K562 (cell line): ENCODE data around the gene PLD3. TPM values are rescaled to one million over a fixed set of nuclear protein-coding genes. Genes with fewer than 3 reads are reported as not detected.

Source experiments
- ATF3 ChIP-seq, 2 experiments: fragments of 450-650 bp in 1 of 2; sonication (generic) in 1 of 2; formaldehyde crosslinking in 1 of 2; IDR thresholded peaks in 1 of 2; conservative IDR thresholded peaks in 1 of 2; 2 replicates each; pipeline versions ENCODE4 v1.6.1 to v1.8.1; 2016 to 2023; ENCODE audit warnings: mild to moderate bottlenecking in 2 of 2, moderate library complexity in 2 of 2, inconsistent platforms in 1 of 2, missing genetic modification reagents in 1 of 2
- BCLAF1 ChIP-seq, 2 experiments: fragments of 450-650 bp in 1 of 2; IDR thresholded peaks; 2 replicates each; pipeline ENCODE4 v1.6.1; 2011 to 2017; ENCODE audit warnings: low read depth in 2 of 2, antibody characterized with exemption in 1 of 2, borderline replicate concordance in 1 of 2, low read length in 1 of 2, mild to moderate bottlenecking in 1 of 2, mixed read lengths in 1 of 2; ENCODE audit not compliant: control insufficient read depth in 1 of 2
- FOXM1 ChIP-seq, 2 experiments: fragments of 450-650 bp in 1 of 2; sonication (generic) in 1 of 2; formaldehyde crosslinking in 1 of 2; IDR thresholded peaks; 2 replicates each; pipeline versions ENCODE4 v1.6.1 to v1.9.0; 2017 to 2022; ENCODE audit warnings: low read depth in 2 of 2, mild to moderate bottlenecking in 2 of 2, missing genetic modification reagents in 1 of 2, moderate library complexity in 1 of 2
- RBM25 ChIP-seq: fragments of 200-400 bp; formaldehyde crosslinking; IDR thresholded peaks from 2 replicates; pipeline ENCODE4 v1.6.1; 2018; ENCODE audit warnings: low read length, low read depth, moderate library complexity; ENCODE audit not compliant: severe bottlenecking
- RREB1 ChIP-seq: fragments of 250-450 bp; sonication (Bioruptor Pico); IDR thresholded peaks from 2 replicates; pipeline ENCODE4 v1.4.0; 2020
- ZBTB11 ChIP-seq, 3 experiments: fragments of 200-800 bp in 1 of 3; fragments of 250-450 bp in 1 of 3; fragments of 450-650 bp in 1 of 3; sonication (Bioruptor Pico) in 1 of 3; sonication (Bioruptor generic) in 1 of 3; formaldehyde crosslinking in 1 of 3; IDR thresholded peaks; 2 replicates each; pipeline versions ENCODE4 v1.6.1 to v1.8.0; 2016 to 2022; ENCODE audit warnings: mild to moderate bottlenecking in 2 of 3, missing genetic modification characterization in 2 of 3, missing compliant biosample characterization in 1 of 3, moderate library complexity in 1 of 3
- ZNF76 ChIP-seq: fragments of 250-450 bp; sonication (Bioruptor Pico); IDR thresholded peaks from 2 replicates; pipeline ENCODE4 v1.4.0; 2020; ENCODE audit warnings: mild to moderate bottlenecking, moderate library complexity, borderline replicate concordance
- ZNF785 ChIP-seq: fragments of 250-450 bp; sonication (Bioruptor Pico); IDR thresholded peaks from 2 replicates; pipeline ENCODE4 v1.4.0; 2020; ENCODE audit warnings: mild to moderate bottlenecking
- polyA plus RNA-seq, 8 experiments: library from polyadenylated mRNA; depleted of rRNA in 4 of 8; stranded (reverse) in 5 of 8; unstranded in 3 of 8; fragments of >200 nt; fragmentation: Nextera tagmentation in 2 of 8; fragmentation: Illumina TruSeq in 1 of 8; extraction: Ambion mirVana in 2 of 8; extraction: Trizol in 1 of 8; gene quantifications; 2 replicates each; pipeline versions ENCODE4 v1.2.1 to v1.2.3, GENCODE V29; 2011 to 2014; ENCODE audit warnings: inconsistent platforms in 1 of 8, missing spikeins in 1 of 8
- total RNA-seq, 7 experiments: library from RNA; depleted of rRNA in 6 of 7; stranded (reverse); fragments of >200 nt in 6 of 7; fragmentation: Illumina TruSeq in 2 of 7; extraction: Trizol in 2 of 7; gene quantifications; 2 replicates each; pipeline versions ENCODE4 v1.2.1 to v1.2.3, GENCODE V29; 2011 to 2021; ENCODE audit warnings: low replicate concordance in 1 of 7

Gene PLD3
- total and polyA plus RNA-seq, 9 of the 15 experiments (the other 6 are each of a cell fraction or from before 2014, with no cell fraction given) = 2.3 to 128 (median 72.7) TPM

GRCh38 chr19:40348125-40348913, at the start of gene PLD3, which contains the start of gene C19orf47 (continued):
- TF ChIP-seq BCLAF1 (IDR thresholded peaks at IDR 0.05; ENCODE audit: borderline replicate concordance in 1 of 2, control insufficient read depth in 1 of 2, low read depth in 2 of 2, low read length in 1 of 2) (no peak), ATF3 (IDR thresholded peaks at IDR 0.05) (peak; percentile 67), ATF3 (CRISPR knock-in tag; conservative IDR thresholded peaks at IDR 0.05) (0 out of 2 replicates have a peak, but pooled peaks have one; percentile 19), RBM25 (peak; percentile 39), FOXM1 (IDR thresholded peaks at IDR 0.05; ENCODE audit: low read depth) (no peak), FOXM1 (CRISPR knock-in tag; IDR thresholded peaks at IDR 0.05; ENCODE audit: low read depth) (no peak), ZBTB11 (CRISPR knock-in tag; IDR thresholded peaks at IDR 0.05) (peak in 1 of 3 experiments; percentile 66; a peak in 2 of 6 replicates), RREB1 (CRISPR knock-in tag) (no peak), ZNF785 (CRISPR knock-in tag) (no peak), ZNF76 (CRISPR knock-in tag) (no peak)
